GM23338 (cell line): ENCODE measurements around the gene CDH23. TPM values are rescaled to one million over a fixed set of nuclear protein-coding genes. Genes with fewer than 3 reads are reported as not detected.
A peak's percentile ranks its signal among the peaks of the same experiment; 100 is the strongest.

Experiments
- ATAC-seq: fragments of 200-7000 bp; cut with Tn5 transposase; 3 replicates; pipeline ENCODE4 v1.9.1; 2020
- DNase-seq: peaks from one replicate; pipeline ENCODE4 v3.0.0-alpha.2; 2015; ENCODE audit warnings: low spot score
- H2AFZ ChIP-seq: fragments of 200-600 bp; sonication (generic); 2 replicates; pipeline ENCODE4 v1.8.0; 2016; ENCODE audit warnings: antibody characterized with exemption, mild to moderate bottlenecking, moderate library complexity
- H3F3A ChIP-seq: fragments of 200-600 bp; sonication (generic); replicated peaks from 2 replicates; pipeline ENCODE4 v1.8.0; 2017; ENCODE audit warnings: antibody characterized with exemption, mixed run types, low read depth
- H3K27ac ChIP-seq: fragments of 200-600 bp; sonication (generic); 2 replicates; pipeline ENCODE4 v1.6.1; 2016; ENCODE audit warnings: low read depth
- H3K27me3 ChIP-seq: fragments of 200-600 bp; sonication (generic); 2 replicates; pipeline ENCODE4 v1.8.0; 2016; ENCODE audit warnings: mild to moderate bottlenecking, mixed run types, moderate library complexity; ENCODE audit not compliant: insufficient read depth
- H3K36me3 ChIP-seq: fragments of 200-600 bp; sonication (generic); 2 replicates; pipeline ENCODE4 v1.8.0; 2016; ENCODE audit warnings: mild to moderate bottlenecking; ENCODE audit not compliant: insufficient read depth
- H3K4me1 ChIP-seq: fragments of 200-600 bp; sonication (generic); 2 replicates; pipeline ENCODE4 v1.8.0; 2016; ENCODE audit warnings: mild to moderate bottlenecking, moderate library complexity; ENCODE audit not compliant: insufficient read depth
- H3K4me2 ChIP-seq: fragments of 200-600 bp; sonication (generic); 2 replicates; pipeline ENCODE4 v1.7.1; 2017; ENCODE audit warnings: mixed run types
- H3K4me3 ChIP-seq: fragments of 200-600 bp; sonication (generic); 2 replicates; pipeline ENCODE4 v1.6.1; 2016; ENCODE audit warnings: mixed run types
- H3K79me2 ChIP-seq: fragments of 200-600 bp; sonication (generic); replicated peaks from 2 replicates; pipeline ENCODE4 v1.8.0; 2017; ENCODE audit warnings: mild to moderate bottlenecking; ENCODE audit not compliant: insufficient read depth
- H3K9me2 ChIP-seq: fragments of 200-600 bp; sonication (generic); 2 replicates; pipeline ENCODE4 v1.8.0; 2017; ENCODE audit not compliant: insufficient read depth
- H4K20me1 ChIP-seq: fragments of 200-600 bp; sonication (generic); replicated peaks from 2 replicates; pipeline ENCODE4 v1.8.0; 2017; ENCODE audit warnings: mild to moderate bottlenecking; ENCODE audit not compliant: insufficient read depth
- H3K27ac Mint-ChIP-seq: 2 replicates; pipeline ENCODE4 v1.8.0; 2020; ENCODE audit warnings: inconsistent platforms, mild to moderate bottlenecking, moderate library complexity, mixed read lengths
- H3K27me3 Mint-ChIP-seq: 3 replicates; pipeline ENCODE4 v1.8.0; 2022; ENCODE audit warnings: low read depth, mild to moderate bottlenecking, moderate library complexity, mixed read lengths, inconsistent platforms; ENCODE audit not compliant: insufficient read depth, poor library complexity
- H3K36me3 Mint-ChIP-seq: 3 replicates; pipeline ENCODE4 v1.8.0; 2021; ENCODE audit warnings: low read depth, mild to moderate bottlenecking, inconsistent platforms, moderate library complexity, mixed read lengths
- H3K4me1 Mint-ChIP-seq: 3 replicates; pipeline ENCODE4 v1.8.0; 2020; ENCODE audit warnings: mild to moderate bottlenecking, inconsistent platforms, mixed read lengths
- H3K4me3 Mint-ChIP-seq: 3 replicates; pipeline ENCODE4 v1.8.0; 2021; ENCODE audit warnings: moderate library complexity, mild to moderate bottlenecking, inconsistent platforms, mixed read lengths
- H3K9me3 Mint-ChIP-seq: 3 replicates; pipeline ENCODE4 v1.8.0; 2020; ENCODE audit warnings: moderate library complexity, mild to moderate bottlenecking, inconsistent platforms, mixed read lengths
- EZH2 ChIP-seq: fragments of 200-600 bp; sonication (generic); IDR thresholded peaks from one replicate; pipeline ENCODE4 v1.8.0; 2017; ENCODE audit warnings: antibody characterized with exemption, mild to moderate bottlenecking, low read depth; ENCODE audit not compliant: unreplicated experiment
- EZH2phosphoT487 ChIP-seq: fragments of 200-600 bp; sonication (generic); IDR thresholded peaks from one replicate; pipeline ENCODE4 v1.8.1; 2018; ENCODE audit warnings: antibody characterized with exemption; ENCODE audit not compliant: unreplicated experiment
- JUNB ChIP-seq: IDR thresholded peaks from one replicate; pipeline ENCODE4 v1.6.1; 2016; ENCODE audit warnings: antibody characterized with exemption; ENCODE audit not compliant: unreplicated experiment
- REST ChIP-seq: IDR thresholded peaks from one replicate; pipeline ENCODE4 v1.6.1; 2018; ENCODE audit warnings: antibody characterized with exemption; ENCODE audit not compliant: unreplicated experiment
- STAT1 ChIP-seq: IDR thresholded peaks from one replicate; pipeline ENCODE4 v1.6.1; 2016; ENCODE audit warnings: antibody characterized with exemption; ENCODE audit not compliant: unreplicated experiment
- ZNF331 ChIP-seq: fragments of 250-450 bp; sonication (Bioruptor Pico); IDR thresholded peaks from 2 replicates; pipeline ENCODE4 v1.5.0; 2020; ENCODE audit warnings: low read depth, mild to moderate bottlenecking, moderate library complexity
- polyA plus RNA-seq: library from polyadenylated mRNA; unstranded; fragments of >200 nt; fragmentation: Nextera tagmentation; extraction: Ambion mirVana; gene quantifications from 2 replicates; pipeline ENCODE4 v1.2.1, GENCODE V29; 2016
- total RNA-seq: library from RNA; depleted of rRNA; stranded (reverse); fragments of >200 nt; shearing (Covaris generic); gene quantifications from 2 replicates; pipeline ENCODE4 v1.2.3, GENCODE V29; 2014
- TF ChIP-seq, protein P1 (sequence below), 2 experiments: fragments of 200-600 bp in 1 of 2; sonication (generic) in 1 of 2; conservative IDR thresholded peaks; 2 replicates each; pipeline versions ENCODE4 v1.5.1 to v1.6.1; 2016 to 2017; ENCODE audit warnings: antibody characterized with exemption in 2 of 2, low read depth in 2 of 2, mild to moderate bottlenecking in 2 of 2, moderate library complexity in 1 of 2
- TF ChIP-seq, protein P2 (sequence below): IDR thresholded peaks from 2 replicates; pipeline ENCODE4 v1.6.1; 2016; ENCODE audit warnings: antibody characterized with exemption

The CDH23 gene
- total and polyA plus RNA-seq, 2 experiments from 2014 or later = 0.95 to 4.3 TPM

GRCh38 chr10:71383972-71384687 is 12.6 kb upstream of the CDH23 start:
- H3K4me2 ChIP-seq = no peak overlapping the region
- no peaks in the 10 kb centered on the region for H3K79me2 ChIP-seq
- no peak overlapping the region for H3K4me3 Mint-ChIP-seq
- no peaks in the 10 kb centered on the region for H4K20me1 ChIP-seq
- no peaks in the 10 kb centered on the region for H3K9me2 ChIP-seq
- no peaks in the 10 kb centered on the region for H3F3A ChIP-seq
- no peaks in the 10 kb centered on the region for H3K27me3 ChIP-seq
- no peaks in the 10 kb centered on the region for H3K36me3 ChIP-seq
- no peaks in the 10 kb centered on the region for H3K36me3 Mint-ChIP-seq
- no peaks in the 10 kb centered on the region for H3K4me1 ChIP-seq
- H3K27ac ChIP-seq = no peak overlapping the region
- no peaks in the 10 kb centered on the region for H3K9me3 Mint-ChIP-seq
- no peak for TF ChIP-seq ZNF331 (CRISPR knock-in tag)
- TF ChIP-seq, protein P1, sequence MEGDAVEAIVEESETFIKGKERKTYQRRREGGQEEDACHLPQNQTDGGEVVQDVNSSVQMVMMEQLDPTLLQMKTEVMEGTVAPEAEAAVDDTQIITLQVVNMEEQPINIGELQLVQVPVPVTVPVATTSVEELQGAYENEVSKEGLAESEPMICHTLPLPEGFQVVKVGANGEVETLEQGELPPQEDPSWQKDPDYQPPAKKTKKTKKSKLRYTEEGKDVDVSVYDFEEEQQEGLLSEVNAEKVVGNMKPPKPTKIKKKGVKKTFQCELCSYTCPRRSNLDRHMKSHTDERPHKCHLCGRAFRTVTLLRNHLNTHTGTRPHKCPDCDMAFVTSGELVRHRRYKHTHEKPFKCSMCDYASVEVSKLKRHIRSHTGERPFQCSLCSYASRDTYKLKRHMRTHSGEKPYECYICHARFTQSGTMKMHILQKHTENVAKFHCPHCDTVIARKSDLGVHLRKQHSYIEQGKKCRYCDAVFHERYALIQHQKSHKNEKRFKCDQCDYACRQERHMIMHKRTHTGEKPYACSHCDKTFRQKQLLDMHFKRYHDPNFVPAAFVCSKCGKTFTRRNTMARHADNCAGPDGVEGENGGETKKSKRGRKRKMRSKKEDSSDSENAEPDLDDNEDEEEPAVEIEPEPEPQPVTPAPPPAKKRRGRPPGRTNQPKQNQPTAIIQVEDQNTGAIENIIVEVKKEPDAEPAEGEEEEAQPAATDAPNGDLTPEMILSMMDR (conservative IDR thresholded peaks at IDR 0.05; ENCODE audit: low read depth in 2 of 2) = peak; percentile 92 to 94
- no peak for TF ChIP-seq EZH2phosphoT487
- no peak for TF ChIP-seq REST
- TF ChIP-seq EZH2 = no peak
- no peak for TF ChIP-seq STAT1
- TF ChIP-seq, protein P2, sequence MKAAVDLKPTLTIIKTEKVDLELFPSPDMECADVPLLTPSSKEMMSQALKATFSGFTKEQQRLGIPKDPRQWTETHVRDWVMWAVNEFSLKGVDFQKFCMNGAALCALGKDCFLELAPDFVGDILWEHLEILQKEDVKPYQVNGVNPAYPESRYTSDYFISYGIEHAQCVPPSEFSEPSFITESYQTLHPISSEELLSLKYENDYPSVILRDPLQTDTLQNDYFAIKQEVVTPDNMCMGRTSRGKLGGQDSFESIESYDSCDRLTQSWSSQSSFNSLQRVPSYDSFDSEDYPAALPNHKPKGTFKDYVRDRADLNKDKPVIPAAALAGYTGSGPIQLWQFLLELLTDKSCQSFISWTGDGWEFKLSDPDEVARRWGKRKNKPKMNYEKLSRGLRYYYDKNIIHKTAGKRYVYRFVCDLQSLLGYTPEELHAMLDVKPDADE = no peak
- no peaks in the 10 kb centered on the region for H3K4me1 Mint-ChIP-seq
- H3K27me3 Mint-ChIP-seq = peaks cover 4% of the 10 kb centered on the region
- no peak overlapping the region for H2AFZ ChIP-seq
- ATAC-seq (peak; percentile 99), DNase-seq (peak; percentile 78)
- no peak overlapping the region for H3K4me3 ChIP-seq
- H3K27ac Mint-ChIP-seq = no peak overlapping the region

GRCh38 chr10:71388171-71388570 is 8.5 kb upstream of the CDH23 start:
- no peaks in the 10 kb centered on the region for H3F3A ChIP-seq
- H3K27ac ChIP-seq = no peak overlapping the region
- no peak overlapping the region for H2AFZ ChIP-seq
- H3K79me2 ChIP-seq = no peaks in the 10 kb centered on the region
- DNase-seq (no peak), ATAC-seq (no peak)
- H4K20me1 ChIP-seq = no peaks in the 10 kb centered on the region
- no peak overlapping the region for H3K4me3 Mint-ChIP-seq
- no peaks in the 10 kb centered on the region for H3K9me2 ChIP-seq
- no peaks in the 10 kb centered on the region for H3K36me3 Mint-ChIP-seq
- H3K4me2 ChIP-seq = no peak overlapping the region
- H3K27me3 Mint-ChIP-seq = peaks cover 12% of the 10 kb centered on the region
- no peak overlapping the region for H3K4me3 ChIP-seq
- no peaks in the 10 kb centered on the region; the same call in 1 of the 2 replicates for H3K4me1 ChIP-seq
- H3K27ac Mint-ChIP-seq = no peak overlapping the region
- no peaks in the 10 kb centered on the region for H3K27me3 ChIP-seq
- H3K4me1 Mint-ChIP-seq = peaks cover 3% of the 10 kb centered on the region; the same call in 2 of the 3 replicates
- H3K9me3 Mint-ChIP-seq = no peaks in the 10 kb centered on the region
- H3K36me3 ChIP-seq = no peaks in the 10 kb centered on the region
- TF ChIP-seq, protein P1 (conservative IDR thresholded peaks at IDR 0.05; ENCODE audit: low read depth in 2 of 2) = no peak
- TF ChIP-seq JUNB (no peak), EZH2phosphoT487 (no peak)
- TF ChIP-seq, protein P2 = no peak
